Tibial artery (tissue), 4 donors: ENCODE measurements around the gene SNTG2.

Source experiments
- DNase-seq, 2 donors: peaks; one replicate each; pipeline ENCODE4 v3.0.0-alpha.2; 2019
- H3K27ac ChIP-seq, 2 donors: fragments of 200-600 bp; sonication (generic) in 1 of 2; 1 replicate in 1 of 2; 2 replicates in 1 of 2; pipeline ENCODE4 v1.5.1; 2018 to 2019; ENCODE audit warnings: mild to moderate bottlenecking in 1 of 2
- H3K27me3 ChIP-seq, 2 donors: fragments of 200-600 bp; sonication (generic) in 1 of 2; one replicate each; pipeline versions ENCODE4 v1.5.1 to v1.6.0; 2016 to 2019
- H3K36me3 ChIP-seq, 3 donors: fragments of 200-600 bp; sonication (generic) in 2 of 3; one replicate each; pipeline ENCODE4 v1.5.1; 2016 to 2019; ENCODE audit warnings: mild to moderate bottlenecking in 2 of 3
- H3K4me1 ChIP-seq, 4 donors: fragments of 200-600 bp; sonication (generic) in 2 of 4; 1 replicate in 3 of 4; 2 replicates in 1 of 4; pipeline ENCODE4 v1.5.1; 2016 to 2019
- H3K4me3 ChIP-seq, 2 donors: fragments of 200-600 bp; sonication (generic) in 1 of 2; 1 replicate in 1 of 2; 2 replicates in 1 of 2; pipeline ENCODE4 v1.5.1; 2018 to 2019; ENCODE audit warnings: mild to moderate bottlenecking in 2 of 2
- H3K9me3 ChIP-seq, 3 donors: fragments of 200-600 bp; sonication (generic) in 1 of 3; one replicate each; pipeline ENCODE4 v1.5.1; 2016 to 2019
- intact Hi-C: fragments of 100-400 bp; cut with DNase I; formaldehyde crosslinking; loops from one replicate; pipeline ENCODE4 v1.15.0; 2023; ENCODE audit warnings: low total_unique reads
- TF ChIP-seq, protein P1 (sequence below), 2 experiments: fragments of 200-600 bp in 1 of 2; fragments of 450-650 bp in 1 of 2; IDR thresholded peaks; one replicate each; pipeline ENCODE4 v1.5.1; 2017 to 2019; ENCODE audit warnings: antibody characterized with exemption in 2 of 2, mild to moderate bottlenecking in 1 of 2, moderate library complexity in 1 of 2

SNTG2 gene

DNA sequence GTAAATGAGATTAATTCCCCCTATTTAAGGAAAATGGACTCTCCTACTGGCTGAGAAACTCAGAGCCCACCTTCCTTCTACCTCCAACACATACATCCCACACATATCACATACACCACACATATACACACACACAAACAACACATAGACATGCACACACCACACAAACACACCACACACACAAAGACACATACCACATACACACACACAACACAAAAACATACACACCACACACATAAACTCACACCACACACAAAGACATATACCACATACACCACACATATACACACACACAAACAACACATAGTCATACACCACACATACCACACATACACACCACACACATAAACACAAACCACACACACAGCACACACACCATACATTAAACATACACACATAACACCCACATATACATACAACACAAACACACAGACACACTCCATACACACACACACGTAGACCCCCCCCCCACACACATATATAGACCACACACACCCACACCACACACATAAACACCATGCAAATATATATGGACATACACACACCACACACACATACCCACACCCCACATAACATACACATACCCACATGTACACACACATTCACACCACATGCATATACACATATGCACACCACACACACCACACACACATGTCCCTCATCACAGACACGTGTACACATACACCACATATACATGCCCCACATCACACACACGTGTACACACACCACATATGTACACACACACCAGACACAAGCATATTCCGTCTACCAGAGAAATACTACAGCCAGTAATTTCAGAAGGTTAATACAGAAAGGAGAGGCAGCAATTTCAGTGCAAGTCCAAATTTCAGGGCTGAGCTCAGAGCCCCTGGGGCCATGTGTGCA lies 204.3 kb downstream of the SNTG2 start:
- TF ChIP-seq, protein P1, sequence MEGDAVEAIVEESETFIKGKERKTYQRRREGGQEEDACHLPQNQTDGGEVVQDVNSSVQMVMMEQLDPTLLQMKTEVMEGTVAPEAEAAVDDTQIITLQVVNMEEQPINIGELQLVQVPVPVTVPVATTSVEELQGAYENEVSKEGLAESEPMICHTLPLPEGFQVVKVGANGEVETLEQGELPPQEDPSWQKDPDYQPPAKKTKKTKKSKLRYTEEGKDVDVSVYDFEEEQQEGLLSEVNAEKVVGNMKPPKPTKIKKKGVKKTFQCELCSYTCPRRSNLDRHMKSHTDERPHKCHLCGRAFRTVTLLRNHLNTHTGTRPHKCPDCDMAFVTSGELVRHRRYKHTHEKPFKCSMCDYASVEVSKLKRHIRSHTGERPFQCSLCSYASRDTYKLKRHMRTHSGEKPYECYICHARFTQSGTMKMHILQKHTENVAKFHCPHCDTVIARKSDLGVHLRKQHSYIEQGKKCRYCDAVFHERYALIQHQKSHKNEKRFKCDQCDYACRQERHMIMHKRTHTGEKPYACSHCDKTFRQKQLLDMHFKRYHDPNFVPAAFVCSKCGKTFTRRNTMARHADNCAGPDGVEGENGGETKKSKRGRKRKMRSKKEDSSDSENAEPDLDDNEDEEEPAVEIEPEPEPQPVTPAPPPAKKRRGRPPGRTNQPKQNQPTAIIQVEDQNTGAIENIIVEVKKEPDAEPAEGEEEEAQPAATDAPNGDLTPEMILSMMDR (IDR thresholded peaks at IDR 0.05), result no peak
- intact Hi-C loops, result no loop called here
- Histone ChIP-seq H3K9me3 (no peaks in the 10 kb centered on the region), H3K4me3 (no peak overlapping the region), H3K4me1 (no peaks in the 10 kb centered on the region), H3K36me3 (no peaks in the 10 kb centered on the region), H3K27me3 (no peaks in the 10 kb centered on the region), H3K27ac (no peak overlapping the region)
- no peak for DNase-seq

DNA sequence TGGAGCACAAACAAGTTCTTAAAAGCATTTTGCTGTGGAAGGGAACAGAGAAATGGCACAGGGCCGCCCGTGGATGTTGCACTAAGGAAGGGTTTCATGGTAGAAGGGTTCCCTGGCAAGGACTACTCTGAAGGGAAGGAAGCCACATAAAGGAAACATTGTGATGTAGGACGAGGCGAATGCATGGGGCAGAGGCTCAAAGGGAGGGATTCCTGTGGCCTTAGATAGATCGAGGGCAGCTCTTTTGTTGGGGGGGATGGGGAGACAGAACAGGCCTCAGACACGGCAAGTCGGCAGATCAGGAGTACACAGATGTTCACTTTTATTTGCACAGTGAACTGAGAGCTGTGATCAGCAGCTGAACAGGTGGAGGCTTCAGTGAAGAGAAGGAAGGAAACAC lies 205.4 kb downstream of the SNTG2 start:
- H3K36me3 ChIP-seq, result no peaks in the 10 kb centered on the region
- intact Hi-C loops, result no loop called here
- no peak for DNase-seq
- H3K27ac ChIP-seq, result no peak overlapping the region
- no peaks in the 10 kb centered on the region for H3K9me3 ChIP-seq
- no peaks in the 10 kb centered on the region for H3K27me3 ChIP-seq
- H3K4me1 ChIP-seq, result no peaks in the 10 kb centered on the region
- TF ChIP-seq, protein P1 (IDR thresholded peaks at IDR 0.05), result no peak
- H3K4me3 ChIP-seq, result no peak overlapping the region

DNA sequence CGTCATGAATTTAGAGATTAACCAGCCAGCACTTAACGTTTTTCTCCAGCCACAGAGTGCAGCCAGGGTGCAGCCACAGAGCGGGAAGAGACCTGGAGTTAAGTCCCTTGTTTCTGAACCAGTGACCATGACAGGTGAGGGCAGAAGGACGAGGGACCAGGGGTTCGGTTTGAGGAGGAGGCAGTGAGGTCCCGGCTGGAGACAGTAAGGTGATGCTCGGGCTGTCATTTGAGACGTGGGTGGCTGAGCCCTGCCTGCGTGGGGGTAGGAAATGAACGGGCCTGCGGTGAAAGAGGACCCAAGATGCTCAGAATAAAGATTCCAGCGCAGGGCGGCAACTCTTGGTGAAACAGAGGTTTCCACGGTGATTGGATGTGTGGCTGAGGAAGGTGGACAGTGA lies 205.9 kb downstream of the SNTG2 start:
- Histone ChIP-seq H3K9me3 (no peaks in the 10 kb centered on the region), H3K4me3 (no peak overlapping the region), H3K27me3 (no peaks in the 10 kb centered on the region), H3K27ac (no peak overlapping the region), H3K4me1 (no peaks in the 10 kb centered on the region), H3K36me3 (no peaks in the 10 kb centered on the region)
- TF ChIP-seq, protein P1 (IDR thresholded peaks at IDR 0.05), result no peak
- intact Hi-C loops, result no loop called here
- DNase-seq, result no peak

DNA sequence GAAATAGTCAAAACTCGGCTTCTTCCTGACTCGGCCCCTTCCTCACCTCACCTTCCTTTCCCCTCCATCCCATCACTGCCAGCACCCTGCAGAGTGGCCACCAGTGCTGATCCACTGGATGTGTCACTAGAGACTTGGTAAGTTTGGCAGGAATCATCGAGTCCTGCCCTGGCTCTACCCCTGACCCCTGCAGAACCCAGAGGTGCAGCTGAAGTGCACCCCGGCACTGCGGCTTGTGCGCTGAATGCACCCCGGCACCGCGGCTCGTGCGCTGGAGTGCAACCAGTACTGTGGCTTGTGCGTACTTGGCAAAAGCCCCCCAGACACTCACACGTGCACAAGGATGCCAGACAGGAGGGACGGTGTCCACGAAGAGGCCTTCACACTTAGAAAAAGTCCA lies 206.5 kb downstream of the SNTG2 start:
- no peak overlapping the region for H3K27ac ChIP-seq
- TF ChIP-seq, protein P1 (IDR thresholded peaks at IDR 0.05), result no peak
- H3K9me3 ChIP-seq, result no peaks in the 10 kb centered on the region
- intact Hi-C loops, result no loop called here
- H3K4me1 ChIP-seq, result no peaks in the 10 kb centered on the region
- H3K36me3 ChIP-seq, result no peaks in the 10 kb centered on the region
- no peak overlapping the region for H3K4me3 ChIP-seq
- no peaks in the 10 kb centered on the region for H3K27me3 ChIP-seq
- no peak for DNase-seq

DNA sequence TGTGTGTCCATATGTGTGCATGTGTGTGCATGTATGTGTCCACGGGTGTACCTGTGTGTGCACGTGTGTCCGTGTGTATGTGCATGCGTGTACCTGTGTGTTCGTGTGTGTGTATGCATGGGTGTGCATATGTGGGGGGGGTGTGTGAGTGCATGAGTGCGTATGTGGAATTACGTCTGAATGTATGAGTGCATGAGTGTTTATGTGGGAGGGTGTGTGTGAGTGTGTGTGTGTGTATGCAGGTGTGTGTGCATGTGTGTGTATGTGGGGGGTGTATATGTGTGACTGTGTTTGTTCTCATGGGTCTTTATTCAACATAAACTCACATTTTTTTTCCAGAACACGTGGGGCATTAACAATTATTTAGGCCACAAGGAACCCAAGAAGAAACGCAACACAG lies 208.4 kb downstream of the SNTG2 start:
- Histone ChIP-seq H3K27ac (no peak overlapping the region), H3K4me1 (no peaks in the 10 kb centered on the region), H3K27me3 (no peaks in the 10 kb centered on the region), H3K9me3 (no peaks in the 10 kb centered on the region), H3K36me3 (no peaks in the 10 kb centered on the region), H3K4me3 (no peak overlapping the region)
- TF ChIP-seq, protein P1 (IDR thresholded peaks at IDR 0.05), result no peak
- intact Hi-C loops, result no loop called here
- DNase-seq, result no peak
